Measurements from ENCODE around the gene ALPI.

Gene ALPI

GRCh38 chr2:232481322-232482140 lies 25.6 kb downstream of the ALPI start:
- DNase-seq (ENCODE audit: low read depth, low spot score) = no peak
- in situ Hi-C loops (cut with HindIII; ENCODE audit: low sequenced_read_pairs) = no loop called here
- no peak for TF ChIP-seq CTCF (IDR thresholded peaks at IDR 0.05; ENCODE audit: low read depth, low read length)
- no peak overlapping the region for H3K4me3 ChIP-seq (ENCODE audit: low read depth, low read length)

GRCh38 chr2:232482301-232483238 lies 26.6 kb downstream of the ALPI start:
- in situ Hi-C loops (cut with HindIII; ENCODE audit: low sequenced_read_pairs) = no loop called here
- no peak overlapping the region for H3K4me3 ChIP-seq (ENCODE audit: low read depth, low read length)
- no peak for DNase-seq (ENCODE audit: low read depth, low spot score)
- no peak for TF ChIP-seq CTCF (IDR thresholded peaks at IDR 0.05; ENCODE audit: low read depth, low read length)

GRCh38 chr2:232483311-232483922 lies 27.5 kb downstream of the ALPI start:
- no peak for TF ChIP-seq CTCF (IDR thresholded peaks at IDR 0.05; ENCODE audit: low read depth, low read length)
- in situ Hi-C loops (cut with HindIII; ENCODE audit: low sequenced_read_pairs) = no loop called here
- H3K4me3 ChIP-seq (ENCODE audit: low read depth, low read length) = no peak overlapping the region
- DNase-seq (ENCODE audit: low read depth, low spot score) = no peak

- in situ Hi-C loops (cut with HindIII; ENCODE audit: low sequenced_read_pairs) = no loop called here
- no peak overlapping the region for H3K4me3 ChIP-seq (ENCODE audit: low read depth, low read length)
- DNase-seq (ENCODE audit: low read depth, low spot score) = no peak
- TF ChIP-seq CTCF (IDR thresholded peaks at IDR 0.05; ENCODE audit: low read depth, low read length) = no peak
These were observed 28.1 kb downstream of the ALPI start for GRCh38 chr2:232483923-232484627.

GRCh38 chr2:232484628-232485347 lies 28.8 kb downstream of the ALPI start:
- no peak for DNase-seq (ENCODE audit: low read depth, low spot score)
- H3K4me3 ChIP-seq (ENCODE audit: low read depth, low read length) = no peak overlapping the region
- in situ Hi-C loops (cut with HindIII; ENCODE audit: low sequenced_read_pairs) = no loop called here
- TF ChIP-seq CTCF (IDR thresholded peaks at IDR 0.05; ENCODE audit: low read depth, low read length) = no peak
